ENCODE data around the gene MRPS27.
A peak's percentile ranks its signal among the peaks of the same experiment; 100 is the strongest.

The MRPS27 gene

GRCh38 chr5:72319976-72320752, at the start of gene MRPS27, which contains the start of gene PTCD2:
Gene MRPS27 (minus strand): TSS chr5:72320240. CDS start chr5:72320221, 19 bp downstream.
Gene PTCD2 (plus strand): TSS chr5:72320373. CDS start chr5:72320383, 10 bp downstream.
- peak; percentile 96 for DNase-seq

- DNase-seq: no peak
These were observed 49.7 kb upstream of the MRPS27 start for GRCh38 chr5:72369711-72370110.

DNA sequence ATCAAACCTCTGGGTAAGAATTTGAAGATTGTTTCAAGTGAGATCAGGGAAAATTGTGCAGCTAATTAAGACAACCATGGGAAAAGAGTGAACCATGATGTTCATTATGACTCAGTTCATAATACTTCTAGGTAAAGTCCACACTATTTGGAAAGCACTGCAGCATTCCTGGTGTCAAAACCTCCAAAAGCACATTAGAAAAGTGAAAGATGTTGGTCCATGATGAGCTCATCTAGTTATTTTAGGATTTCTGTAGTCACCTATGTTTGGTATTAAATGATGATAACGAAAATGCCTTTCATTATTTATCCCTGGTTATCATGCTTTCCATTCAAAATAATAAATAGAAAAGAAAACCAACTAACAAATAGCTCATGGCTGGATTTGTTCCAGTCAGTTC, 49.3 kb upstream of the MRPS27 start:
- DNase-seq: no peak

DNA sequence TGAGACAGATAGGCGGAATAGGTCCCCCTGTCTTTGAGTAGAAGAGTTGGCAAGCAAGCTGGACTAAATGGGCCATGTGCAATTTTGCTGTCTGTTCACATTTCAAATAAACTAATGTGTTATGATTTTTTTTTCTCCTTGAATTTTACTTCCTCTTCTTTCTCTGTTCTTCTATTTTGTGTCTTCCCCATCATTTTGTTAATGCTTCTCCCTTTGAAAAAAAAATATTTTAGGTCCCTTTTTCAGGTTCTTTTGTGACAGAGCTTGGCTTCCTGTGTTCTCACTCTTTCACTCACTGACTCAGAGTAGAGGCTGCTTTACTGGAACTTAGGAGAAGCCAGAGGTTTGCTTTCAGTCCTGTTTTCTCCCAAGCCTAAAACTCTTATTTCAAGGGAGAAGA, 48.2 kb upstream of the MRPS27 start:
- DNase-seq: no peak

GRCh38 chr5:72366324-72366976, 46.4 kb upstream of the MRPS27 start:
- DNase-seq: no peak

- no peak for DNase-seq
These were observed 44.9 kb upstream of the MRPS27 start for GRCh38 chr5:72364951-72365350.

DNA sequence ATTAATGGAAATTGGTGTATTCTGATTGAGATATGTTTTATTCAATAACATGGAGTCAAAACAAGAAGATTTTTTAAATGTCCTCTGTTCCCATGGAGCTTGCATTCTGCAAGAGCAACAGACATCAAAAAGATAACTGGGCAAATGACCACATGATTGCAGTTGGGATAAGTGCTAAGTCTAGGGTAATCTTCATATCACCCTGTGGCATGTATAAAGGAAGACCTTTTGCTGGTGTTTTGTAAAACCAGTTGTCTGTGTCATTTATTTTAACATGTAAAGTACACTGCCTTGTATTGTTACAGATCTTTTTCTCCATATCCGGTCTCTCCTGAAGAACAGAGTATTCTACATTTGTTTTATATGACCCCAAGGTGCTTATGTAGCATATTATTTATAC, 44.1 kb upstream of the MRPS27 start:
- no peak for DNase-seq

DNA sequence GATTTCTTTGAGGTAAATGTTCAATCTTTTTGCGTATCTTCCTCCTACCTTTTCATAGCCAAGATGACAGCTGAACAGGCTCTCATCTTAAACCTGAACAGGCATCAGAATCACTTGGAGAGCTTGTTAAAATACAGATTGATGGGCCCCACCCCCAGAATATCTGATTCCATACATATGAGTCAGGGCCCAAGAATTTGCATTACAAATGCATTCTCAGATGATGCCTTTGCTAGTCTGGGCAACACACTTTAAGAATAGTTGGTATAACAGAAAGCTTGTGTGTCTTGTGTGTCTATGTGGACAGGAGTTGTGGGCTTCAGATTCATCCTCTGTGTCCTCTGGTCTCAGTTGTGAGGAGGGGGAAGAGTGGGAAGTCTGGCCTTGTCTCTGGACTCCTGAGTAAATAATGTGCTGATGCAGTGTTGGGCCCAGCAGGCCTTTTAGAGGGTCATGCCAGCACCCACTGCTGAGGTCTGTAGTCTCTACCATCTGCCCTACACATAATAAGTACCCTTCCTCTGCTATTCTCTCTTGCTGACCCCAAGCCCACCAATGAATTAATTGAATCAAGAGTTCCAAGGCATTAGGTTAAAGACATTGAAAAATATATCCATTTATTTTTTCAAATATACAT, 43.2 kb upstream of the MRPS27 start:
- no peak for DNase-seq

DNA sequence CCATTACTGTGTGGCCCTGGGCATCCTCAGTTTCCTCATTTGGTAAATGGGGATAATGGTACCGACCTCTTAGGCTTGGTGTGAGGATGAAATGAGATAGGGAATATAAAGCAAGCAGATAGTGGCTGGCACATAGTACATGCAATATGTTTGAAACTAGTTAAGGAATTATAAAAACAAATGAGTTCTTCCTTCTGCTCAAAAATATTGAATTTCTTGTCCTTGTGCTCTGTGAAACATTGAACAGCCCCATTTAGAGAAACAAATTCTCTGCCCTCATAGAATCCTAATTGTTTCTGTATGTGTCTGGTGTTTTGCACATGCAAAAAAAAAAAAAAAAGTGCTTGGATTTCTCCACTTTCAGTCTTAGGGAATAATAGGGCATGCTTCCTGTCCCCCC, 39.8 kb upstream of the MRPS27 start:
- no peak for DNase-seq

DNA sequence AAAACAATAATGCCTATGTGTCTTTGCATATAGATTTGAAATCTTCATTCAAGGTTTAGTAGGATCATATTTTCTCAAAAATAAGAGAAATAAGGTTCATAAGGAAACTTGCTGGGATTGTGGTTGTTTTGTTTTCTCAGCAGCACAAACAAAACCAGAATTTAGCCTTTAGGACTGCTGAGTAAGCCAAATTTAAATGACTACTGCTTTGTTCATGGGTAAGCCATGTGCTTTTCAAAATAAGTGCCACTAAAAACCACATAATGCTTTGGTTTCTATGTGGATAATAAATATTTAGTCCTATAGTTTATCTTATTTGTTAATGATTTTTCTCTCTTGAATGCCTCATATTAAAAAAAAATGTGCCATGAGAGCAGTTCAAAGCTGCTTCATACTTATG, 38.9 kb upstream of the MRPS27 start:
- no peak for DNase-seq

DNA sequence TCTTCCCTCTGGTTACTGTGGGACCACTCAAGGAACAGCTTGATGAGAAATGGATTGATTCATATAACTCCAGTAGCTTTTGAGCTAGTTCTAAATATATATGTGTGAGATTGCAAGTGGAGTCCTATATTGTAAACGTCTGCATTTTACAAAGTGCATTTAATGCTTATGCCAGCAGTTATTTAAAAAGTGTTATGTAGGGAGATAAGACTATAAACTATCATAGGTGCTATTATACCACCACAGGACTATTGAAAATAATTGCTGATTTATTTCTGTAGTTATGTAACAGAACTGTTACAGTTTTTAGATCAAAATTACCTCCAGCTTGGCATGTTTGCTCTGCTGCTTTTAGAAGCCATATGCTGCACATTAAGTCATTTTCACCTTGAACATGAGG, 36.3 kb upstream of the MRPS27 start:
- no peak for DNase-seq

DNA sequence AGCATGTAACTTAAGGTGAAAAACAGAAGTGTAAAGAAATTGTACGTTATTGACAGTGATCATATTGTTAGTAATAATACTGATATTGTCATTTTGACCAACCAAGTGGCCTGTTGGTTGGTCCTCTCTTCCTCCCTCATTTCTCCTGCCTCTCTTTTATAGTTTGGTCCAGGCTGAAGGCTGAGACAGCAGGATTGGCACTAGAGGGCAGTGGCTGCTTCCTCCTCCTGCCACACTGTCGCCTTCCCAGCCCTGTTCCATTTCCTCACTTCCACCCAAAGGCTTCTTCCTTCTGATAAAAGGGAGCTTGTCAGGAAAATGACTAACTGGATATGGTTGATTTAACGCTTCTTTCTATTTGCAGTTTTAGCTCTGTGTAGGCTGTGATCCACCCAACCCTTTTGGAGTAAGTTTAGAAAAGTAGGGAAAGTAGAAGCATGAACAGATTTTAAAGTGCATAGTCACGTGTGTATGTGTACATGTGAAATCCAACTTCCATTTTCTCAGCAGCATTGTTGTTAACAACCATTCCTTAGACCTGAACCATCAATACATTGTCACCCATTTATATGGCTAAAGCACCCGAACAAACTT, 35.8 kb upstream of the MRPS27 start:
- DNase-seq: no peak

DNA sequence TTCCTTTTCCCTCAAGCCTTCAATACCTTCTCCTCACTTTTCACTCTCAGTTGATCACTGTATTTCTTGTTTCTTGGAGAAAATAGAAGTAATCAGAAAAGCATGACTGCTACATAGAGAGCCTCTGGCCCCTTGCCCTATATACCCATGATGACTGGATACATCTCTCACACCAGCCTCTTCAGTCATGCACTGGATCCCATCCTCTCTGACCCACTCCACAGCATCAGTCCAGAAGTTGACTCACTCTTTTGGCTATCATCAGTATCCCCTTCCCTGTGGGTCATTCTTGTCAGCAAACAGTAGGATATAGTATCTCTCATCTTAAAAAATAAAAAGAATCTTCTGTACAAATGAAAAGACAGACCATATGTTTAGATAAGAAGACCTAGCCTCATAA, 33.0 kb upstream of the MRPS27 start:
- no peak for DNase-seq

GRCh38 chr5:72352616-72353015, 32.6 kb upstream of the MRPS27 start:
- DNase-seq: no peak

DNA sequence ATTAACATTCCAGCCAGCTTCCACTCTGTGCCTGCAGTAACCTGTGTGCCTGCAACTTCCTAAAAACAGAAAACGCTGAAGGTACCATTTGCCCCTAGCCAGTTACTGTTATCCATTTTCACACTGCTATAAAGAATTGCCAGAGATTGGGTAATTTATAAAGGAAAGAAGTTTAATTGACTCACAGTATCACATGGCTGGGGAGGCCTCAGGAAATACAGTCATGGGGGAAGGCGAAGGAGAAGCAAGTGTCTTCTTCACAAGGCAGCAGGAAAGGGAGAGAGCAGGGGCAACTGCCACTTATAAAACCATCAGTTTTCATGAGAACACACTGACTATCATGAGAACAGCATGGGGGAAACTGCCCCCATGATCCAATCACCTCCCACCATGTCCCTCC, 31.3 kb upstream of the MRPS27 start:
- DNase-seq: no peak

DNA sequence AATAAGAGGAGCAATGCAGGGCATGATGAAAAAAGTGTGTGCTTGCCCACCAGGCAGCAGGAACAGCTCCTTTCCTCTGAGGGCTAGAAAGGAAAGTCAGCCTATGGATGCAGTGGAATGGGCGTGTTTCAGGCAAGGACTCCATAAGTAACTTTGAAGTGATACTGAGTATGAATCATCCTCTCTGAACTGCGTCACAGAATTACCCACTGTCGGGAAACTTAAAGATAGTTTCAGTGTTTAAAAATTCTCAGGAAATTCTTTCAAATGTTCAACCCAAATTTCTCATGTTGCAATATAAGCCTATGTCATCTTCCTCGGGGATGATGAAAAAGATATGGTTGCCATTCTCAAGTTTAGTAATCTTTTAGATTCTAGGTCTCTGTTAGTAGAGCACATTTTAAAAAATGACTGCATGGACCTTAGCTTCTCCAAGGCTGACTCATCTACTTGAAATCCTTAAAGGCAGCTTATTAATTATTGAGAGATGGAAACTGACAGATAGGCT, 27.8 kb upstream of the MRPS27 start:
- peak; percentile 20 for DNase-seq

GRCh38 chr5:72346398-72346797, 26.4 kb upstream of the MRPS27 start:
- no peak for DNase-seq

- DNase-seq: no peak
These were observed 18.7 kb upstream of the MRPS27 start for GRCh38 chr5:72338689-72339209.

GRCh38 chr5:72337159-72337558, 17.1 kb upstream of the MRPS27 start:
- no peak for DNase-seq

DNA sequence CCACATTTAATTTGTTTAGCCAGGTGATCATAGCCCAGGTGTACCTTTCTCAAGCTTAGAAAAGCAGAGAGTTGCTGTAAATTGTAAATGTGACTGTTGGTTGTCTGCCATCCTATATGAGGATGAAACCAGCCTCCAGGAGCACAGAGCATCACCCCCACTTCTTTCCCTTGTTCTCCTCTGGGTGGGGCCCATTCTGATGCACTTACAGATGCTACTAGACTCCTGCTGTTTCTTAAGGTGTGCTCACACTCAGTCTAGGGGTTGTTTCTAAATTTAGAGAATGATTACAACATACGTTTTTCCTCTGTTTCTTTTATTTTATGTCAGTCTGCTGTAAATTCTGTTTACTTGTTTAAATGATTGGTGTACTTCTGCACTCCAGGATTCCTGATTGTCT, 10.7 kb upstream of the MRPS27 start:
- DNase-seq: no peak

GRCh38 chr5:72328172-72328571, 8.1 kb upstream of the MRPS27 start:
- no peak for DNase-seq

DNA sequence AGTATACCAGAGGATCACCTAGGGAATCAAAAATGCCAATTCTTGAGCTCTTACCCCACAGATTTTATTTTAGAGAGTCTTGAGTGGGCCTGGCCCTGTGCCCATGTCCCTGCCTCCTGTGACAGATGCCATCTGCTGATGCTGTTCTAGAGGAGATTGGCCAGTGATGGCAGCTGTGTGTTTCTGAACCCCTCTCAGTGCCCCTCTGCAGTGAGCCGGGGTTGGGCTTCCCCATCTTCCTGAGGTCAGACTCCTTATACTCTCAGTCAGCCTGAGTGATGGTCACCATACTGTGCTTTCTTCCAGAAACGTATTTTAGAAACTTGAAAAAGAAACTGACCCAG, 6.2 kb upstream of the MRPS27 start:
- DNase-seq: no peak

DNA sequence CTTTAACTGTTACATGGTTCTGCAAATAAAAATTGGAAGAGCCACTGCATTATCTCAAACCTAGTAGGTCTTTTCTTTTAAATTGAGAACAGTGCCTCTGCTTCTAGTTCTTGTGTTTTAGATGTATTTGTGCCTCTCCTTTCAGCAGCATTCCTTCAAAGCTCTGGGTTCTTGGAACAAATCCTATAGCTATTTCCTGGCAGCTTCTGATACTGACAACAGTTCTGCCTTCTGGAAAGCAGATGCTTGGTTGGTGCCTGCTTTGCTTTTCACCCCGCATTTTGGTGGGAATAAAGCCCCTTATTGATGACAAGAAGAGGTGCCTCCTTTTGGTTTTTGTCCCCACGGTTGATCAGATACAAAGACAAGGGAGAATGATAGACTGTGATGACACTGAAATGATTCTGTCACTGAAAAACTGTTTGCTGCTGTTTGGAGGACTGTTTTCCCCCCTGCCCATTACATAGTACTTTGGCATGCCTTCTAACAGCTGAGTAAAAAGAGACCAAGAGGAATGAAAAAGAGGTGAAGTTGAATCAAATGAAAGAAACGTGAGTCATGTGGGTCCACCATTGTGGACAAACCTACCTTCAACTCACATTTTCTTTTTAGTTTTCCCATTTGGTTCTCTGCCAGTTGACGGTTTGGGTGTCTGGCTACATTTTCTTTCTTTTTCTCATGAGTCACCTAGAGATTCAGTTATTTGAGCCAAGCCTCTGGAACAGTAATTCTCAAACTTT, 5.7 kb upstream of the MRPS27 start:
- no peak for DNase-seq
